Astrocyte (in vitro differentiated cells and primary cell): ENCODE data around the gene SLC29A3.

Experiments used
- CTCF ChIP-seq: IDR thresholded peaks from 2 replicates; pipeline ENCODE4 v1.5.1; 2011; ENCODE audit warnings: low read depth, mild to moderate bottlenecking, inconsistent platforms, low read length, moderate library complexity; ENCODE audit not compliant: insufficient read depth
- EZH2 ChIP-seq: IDR thresholded peaks from 2 replicates; pipeline ENCODE4 v1.6.1; 2012; ENCODE audit warnings: mild to moderate bottlenecking, low read length, inconsistent platforms; ENCODE audit not compliant: insufficient read depth

DNA sequence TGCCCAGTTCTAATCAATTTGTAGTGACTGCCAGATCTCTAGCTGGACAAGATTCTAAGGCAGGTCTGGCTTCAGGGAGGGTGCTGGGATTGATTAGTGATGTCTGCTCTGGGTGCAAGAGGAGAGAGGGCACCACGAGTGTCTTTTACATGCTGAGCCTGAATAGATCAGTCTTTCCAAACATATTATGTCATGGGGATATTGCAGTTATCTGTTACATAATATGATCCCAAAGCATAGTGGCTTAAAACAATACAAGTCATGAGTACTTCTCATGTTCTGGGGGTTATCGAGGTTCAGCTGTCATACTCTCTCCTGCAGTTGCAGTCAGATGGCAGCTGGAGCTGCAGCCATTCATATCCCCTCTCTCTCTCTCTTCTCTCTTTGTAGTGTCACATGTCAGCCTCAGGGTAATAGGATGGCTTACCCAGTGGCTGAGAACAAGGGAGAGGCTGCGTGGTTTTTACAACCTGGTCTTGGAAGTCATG lies 26.0 kb downstream of the SLC29A3 start:
- TF ChIP-seq CTCF = no peak
- TF ChIP-seq EZH2 = no peak
